Skeletal muscle cell (primary cell): Measurements from ENCODE around the gene ZNF92.
"Not testable (repeated sequence)": the region's sequence is repeated elsewhere in the genome, so short reads cannot be mapped to it uniquely, and the experiment has no call there.

Source experiments
- DNase-seq: peaks from one replicate; pipeline ENCODE4 v3.0.0-alpha.2; 2010; ENCODE audit warnings: low read depth
- H3K4me3 ChIP-seq: 2 replicates; pipeline ENCODE4 v1.5.1; 2011; ENCODE audit warnings: low read depth, mild to moderate bottlenecking, control low read depth, low read length, moderate library complexity

The ZNF92 gene

GRCh38 chr7:65411249-65411648 lies 37.6 kb downstream of the ZNF92 start:
- DNase-seq: no peak
- H3K4me3 ChIP-seq: no peak overlapping the region

DNA sequence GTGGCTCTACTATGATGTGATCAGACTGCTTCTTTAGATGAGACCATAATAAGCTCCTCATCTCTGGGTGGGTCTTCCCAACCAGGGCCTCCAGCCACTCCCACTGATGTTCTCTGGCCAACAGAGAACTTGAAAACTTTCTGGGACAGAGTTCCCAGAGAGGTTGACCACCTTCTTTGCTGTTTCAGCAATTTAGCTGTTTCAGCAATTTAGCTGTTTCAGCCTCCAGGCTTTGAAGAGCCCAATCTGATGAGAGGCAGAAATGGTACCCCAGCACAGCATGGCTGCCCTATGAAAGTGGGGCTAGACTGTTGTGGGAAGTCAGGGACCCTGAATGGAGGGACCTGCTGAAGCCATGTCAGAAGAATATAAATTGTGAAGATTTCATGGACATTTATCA lies 49.0 kb downstream of the ZNF92 start:
- H3K4me3 ChIP-seq: no peak overlapping the region

GRCh38 chr7:65423286-65423685 lies 49.6 kb downstream of the ZNF92 start:
- not testable (repeated sequence) for H3K4me3 ChIP-seq, DNase-seq

More for the DNA sequence above, 49.0 kb downstream of the ZNF92 start:
- no peak for DNase-seq

DNA sequence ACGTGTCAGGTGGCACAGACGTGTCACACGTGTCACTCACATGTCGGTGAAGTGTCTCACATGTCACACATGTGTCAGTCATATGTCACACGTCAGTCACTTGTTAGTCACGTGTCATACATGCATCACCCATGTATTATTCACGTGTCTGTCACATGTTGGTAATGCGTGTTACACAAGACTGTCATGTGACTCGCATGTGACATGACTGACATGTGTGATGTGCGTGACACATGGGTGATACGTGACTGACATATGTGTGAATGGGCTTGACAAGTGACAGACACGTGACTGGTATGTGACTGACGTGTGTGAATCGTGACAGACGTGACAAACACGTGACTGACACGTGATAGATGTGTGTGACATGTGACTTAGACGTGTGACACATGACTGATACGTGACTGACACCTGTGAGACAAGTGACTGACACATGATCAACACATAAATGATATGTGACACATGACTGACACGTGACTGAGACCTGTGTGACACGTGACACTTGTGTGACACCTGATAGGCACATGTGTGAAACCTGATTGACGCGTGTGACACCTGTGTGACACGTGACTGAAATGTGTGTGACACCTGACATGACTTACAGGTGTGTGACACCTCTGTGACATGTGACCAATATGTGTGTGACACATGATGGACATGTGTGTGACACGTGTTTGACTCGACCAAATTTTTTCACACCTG lies 56.1 kb downstream of the ZNF92 start:
- H3K4me3 ChIP-seq: no peak overlapping the region
- no peak for DNase-seq

DNA sequence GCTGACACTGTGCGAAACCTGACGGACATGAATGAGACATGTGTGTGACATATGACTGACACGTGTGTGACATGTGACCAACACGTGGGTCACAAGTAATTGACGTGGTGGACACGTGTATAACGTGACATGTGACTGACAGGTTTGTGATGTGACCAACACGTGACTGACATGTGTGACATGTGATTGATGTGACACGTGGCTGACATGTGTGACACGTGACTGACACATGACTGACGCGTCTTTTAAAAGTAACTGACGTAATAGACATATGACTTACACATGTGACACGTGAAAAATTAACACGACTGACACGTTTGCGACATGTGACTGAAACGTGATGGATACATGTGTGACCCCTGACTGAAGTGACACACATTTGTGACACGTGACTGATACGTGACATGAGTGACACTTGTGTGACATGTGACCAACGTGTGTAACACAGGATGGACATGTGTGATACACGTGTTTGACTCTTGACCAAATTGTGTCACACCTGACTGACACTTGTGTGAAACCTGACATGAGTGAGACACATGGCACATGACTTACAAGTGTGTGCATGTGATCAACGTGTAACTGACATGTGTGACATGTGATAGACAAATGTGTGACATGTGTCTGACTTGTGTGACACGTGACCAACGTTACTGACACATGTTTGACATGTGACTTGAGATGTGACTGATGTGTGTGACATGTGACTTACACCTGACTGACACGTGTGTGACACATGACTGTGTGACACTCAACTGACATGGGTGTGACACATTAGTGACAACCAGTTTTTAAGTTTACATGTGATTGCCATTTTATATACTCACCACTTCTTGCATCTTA lies 56.9 kb downstream of the ZNF92 start:
- no peak for DNase-seq
- H3K4me3 ChIP-seq: no peak overlapping the region

- no peak overlapping the region for H3K4me3 ChIP-seq
- DNase-seq: no peak
Measured at GRCh38 chr7:65434307-65434706, 60.7 kb downstream of the ZNF92 start.

- no peak for DNase-seq
- no peak overlapping the region for H3K4me3 ChIP-seq
Measured at GRCh38 chr7:65436163-65436562, 62.5 kb downstream of the ZNF92 start.

DNA sequence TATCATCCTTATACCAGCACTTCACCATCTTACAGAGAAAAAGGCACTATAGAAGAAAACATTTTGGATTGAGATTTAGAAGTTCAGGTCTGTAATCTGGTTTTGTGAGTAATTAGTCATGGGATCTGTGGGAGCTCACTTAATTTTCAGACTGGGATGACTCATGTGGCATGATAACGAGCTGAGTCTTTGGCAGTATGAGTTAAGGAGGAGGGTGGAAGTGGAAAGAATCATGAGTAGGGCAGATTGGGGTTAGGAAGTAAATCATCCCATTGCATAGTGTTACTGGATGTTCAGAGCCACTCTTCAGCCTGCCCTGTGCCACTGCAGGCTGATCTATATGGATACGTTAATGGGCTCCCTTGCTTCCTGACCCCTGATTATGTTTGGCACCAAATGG lies 64.9 kb downstream of the ZNF92 start:
- no peak overlapping the region for H3K4me3 ChIP-seq
- DNase-seq: peak; percentile 56

- no peak overlapping the region for H3K4me3 ChIP-seq
- no peak for DNase-seq
Measured at GRCh38 chr7:65441010-65441409, 67.4 kb downstream of the ZNF92 start.

GRCh38 chr7:65444205-65444842 lies 70.7 kb downstream of the ZNF92 start:
- no peak overlapping the region for H3K4me3 ChIP-seq
- DNase-seq: no peak

DNA sequence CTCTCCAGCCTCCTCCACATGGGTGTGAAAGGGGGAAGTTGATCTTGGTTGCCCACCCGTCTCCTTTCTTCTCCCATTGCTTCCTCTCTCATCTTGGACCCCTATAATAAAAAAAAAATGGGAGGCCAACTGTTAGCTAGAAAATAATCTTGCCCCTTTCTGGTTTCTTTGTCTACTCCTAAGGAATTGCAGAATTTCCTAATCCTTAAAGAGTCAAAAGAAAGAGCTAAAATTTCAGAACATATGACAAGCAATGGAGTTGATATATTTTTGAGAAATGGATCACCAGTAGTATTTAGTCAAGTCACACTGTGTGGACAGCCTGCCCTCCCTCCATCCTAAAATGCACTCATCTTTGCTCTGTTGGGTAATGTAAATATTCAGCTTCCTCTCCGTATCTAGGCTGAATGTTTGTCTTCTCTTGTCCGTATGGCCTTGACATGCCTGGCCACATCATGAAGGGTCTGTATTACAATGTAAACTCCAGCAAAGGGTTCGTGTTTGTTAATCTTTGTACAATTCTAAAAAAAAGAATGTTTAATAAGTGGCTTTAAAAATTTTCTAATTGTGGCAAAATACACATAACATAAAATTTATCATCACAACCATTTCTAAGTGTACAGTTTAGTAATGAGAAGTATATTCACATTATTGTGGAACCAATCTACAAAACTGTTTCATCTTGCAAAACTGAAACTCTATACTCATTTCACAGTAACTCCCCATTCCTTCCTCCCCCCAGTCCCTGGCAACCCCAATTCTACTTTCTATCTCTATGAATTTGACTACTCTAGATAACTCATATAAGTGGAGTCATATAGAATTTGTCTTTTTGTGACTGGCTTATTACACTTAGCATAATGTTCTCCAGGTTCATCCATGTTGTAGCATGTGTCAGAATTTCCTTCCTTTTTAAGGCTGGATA lies 71.5 kb downstream of the ZNF92 start:
- DNase-seq: no peak
- H3K4me3 ChIP-seq: no peak overlapping the region

GRCh38 chr7:65447041-65447440 lies 73.4 kb downstream of the ZNF92 start:
- DNase-seq, H3K4me3 ChIP-seq: not testable (repeated sequence)

DNA sequence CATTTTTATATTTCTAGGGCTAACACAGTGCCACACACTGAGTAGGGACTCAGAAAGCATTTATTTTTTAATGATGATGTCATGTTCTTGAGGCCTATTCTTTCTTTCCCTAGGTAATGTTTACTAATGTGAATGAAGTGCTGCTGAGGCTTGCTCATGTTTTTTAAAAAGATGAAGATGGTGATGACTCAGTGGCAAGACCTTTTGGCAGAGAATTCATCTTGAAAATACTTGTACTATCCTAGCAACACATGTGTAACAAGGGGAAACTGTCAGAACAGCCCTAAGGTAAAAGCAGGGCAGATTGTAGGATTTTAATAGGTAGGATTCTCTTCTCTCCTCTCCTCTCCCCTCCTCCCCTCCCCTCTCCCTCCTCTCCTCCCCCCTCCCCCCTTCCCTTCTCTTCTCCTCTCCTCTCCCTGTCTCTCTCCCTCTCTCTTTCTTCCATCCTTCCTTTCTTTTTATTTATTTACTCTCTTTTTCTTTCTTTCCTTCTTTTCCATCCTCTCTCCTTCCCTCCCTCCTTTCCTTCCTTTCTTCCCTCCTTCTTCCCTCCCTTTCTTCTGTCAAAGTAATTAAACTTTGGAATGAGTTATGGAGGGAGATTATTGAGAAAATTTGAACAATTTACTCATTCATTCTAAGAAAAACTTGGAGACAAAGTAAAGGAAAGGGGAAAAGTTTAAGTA lies 75.3 kb downstream of the ZNF92 start:
- peak; percentile 31 for DNase-seq
- H3K4me3 ChIP-seq: no peak overlapping the region

DNA sequence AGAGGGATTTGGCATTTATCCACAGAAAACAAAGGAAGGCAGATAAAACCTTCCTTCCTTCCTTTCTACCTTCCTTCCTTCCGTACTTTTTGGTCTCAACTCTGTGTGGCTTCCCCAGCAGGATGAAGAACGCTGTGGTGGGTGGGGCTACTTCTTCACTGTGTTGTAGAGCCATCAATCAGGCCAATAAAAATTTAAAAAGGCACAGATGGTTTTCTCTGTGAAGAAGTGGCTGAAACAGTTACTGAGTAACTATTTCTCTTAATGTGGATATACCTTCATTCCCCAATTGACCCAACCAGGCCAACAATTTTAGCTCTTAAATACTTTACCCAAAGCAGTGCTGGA lies 75.8 kb downstream of the ZNF92 start:
- no peak overlapping the region for H3K4me3 ChIP-seq
- DNase-seq: no peak
